Esophagus (tissue), 2 donors: ENCODE measurements around the gene CYSRT1. TPM values are rescaled to one million over a fixed set of nuclear protein-coding genes. Genes with fewer than 3 reads are reported as not detected.
A peak's percentile ranks its signal among the peaks of the same experiment; 100 is the strongest.

Experiments
- H3K27ac ChIP-seq, 2 donors: one replicate each; pipeline ENCODE4 v1.5.1; 2013; ENCODE audit warnings: low read depth in 2 of 2, mild to moderate bottlenecking in 2 of 2, inconsistent platforms in 1 of 2, low read length in 1 of 2, moderate library complexity in 1 of 2
- H3K27me3 ChIP-seq, 2 donors: one replicate each; pipeline ENCODE4 v1.6.1; 2013; ENCODE audit warnings: low read length in 2 of 2, control low read depth in 1 of 2, mild to moderate bottlenecking in 1 of 2; ENCODE audit not compliant: insufficient read depth in 2 of 2, control insufficient read depth in 1 of 2
- H3K36me3 ChIP-seq, 2 donors: one replicate each; pipeline ENCODE4 v1.6.1; 2013; ENCODE audit warnings: low read length in 1 of 2; ENCODE audit not compliant: control insufficient read depth in 2 of 2, insufficient read depth in 2 of 2
- H3K4me1 ChIP-seq, 2 donors: one replicate each; pipeline ENCODE4 v1.6.1; 2013; ENCODE audit warnings: low read length in 1 of 2; ENCODE audit not compliant: control insufficient read depth in 2 of 2, insufficient read depth in 2 of 2
- H3K4me3 ChIP-seq, 2 donors: one replicate each; pipeline ENCODE4 v1.5.1; 2013; ENCODE audit warnings: low read length in 2 of 2, mild to moderate bottlenecking in 2 of 2, low read depth in 1 of 2, moderate library complexity in 1 of 2
- H3K9me3 ChIP-seq, 2 donors: one replicate each; pipeline ENCODE4 v1.6.1; 2013; ENCODE audit warnings: mild to moderate bottlenecking in 2 of 2, low read depth in 1 of 2, low read length in 1 of 2, moderate library complexity in 1 of 2; ENCODE audit not compliant: control insufficient read depth in 2 of 2, insufficient read depth in 1 of 2
- WGBS, 2 donors: extraction: QIAGEN DNeasy Blood & Tissue Kit; methylation state at CpG; one replicate each; pipeline ENCODE4 v1.1.7; 2013; 5-methylcytosine and 5-hydroxymethylcytosine counted together
- polyA plus RNA-seq, 2 donors: library from polyadenylated mRNA; stranded (reverse); fragments of 200-250 nt; gene quantifications; one replicate each; pipeline ENCODE4 v1.2.3, GENCODE V29; 2013
- donor health status: healthy with polysubstance abuse.
- donor health status: Bipolar disorder and iron deficiency.

CYSRT1 gene
- polyA plus RNA-seq, 2 donors = 334 to 342 TPM

- Histone ChIP-seq H3K27me3 (no peaks in the 10 kb centered on the region), H3K36me3 (peaks cover 16 to 84% of the 10 kb centered on the region in 2 donors), H3K4me3 (no peak overlapping the region), H3K9me3 (no peaks in the 10 kb centered on the region), H3K27ac (no peak overlapping the region), H3K4me1 (peaks cover 13 to 19% of the 10 kb centered on the region in 2 donors)
- WGBS, 2 donors = 90 to 96% methylated on average over 17 of the region's 17 CpGs
These were observed 42.1 kb upstream of the CYSRT1 start for GRCh38 chr9:137182836-137183235.

- H3K4me3 ChIP-seq = no peak overlapping the region
- WGBS, 2 donors = 94 to 95% methylated on average over 27 of the region's 27 CpGs
- no peaks in the 10 kb centered on the region for H3K9me3 ChIP-seq
- no peaks in the 10 kb centered on the region for H3K27me3 ChIP-seq
- H3K36me3 ChIP-seq = peaks cover 16 to 71% of the 10 kb centered on the region in 2 donors
- no peak overlapping the region for H3K27ac ChIP-seq
- H3K4me1 ChIP-seq = peaks cover 13 to 19% of the 10 kb centered on the region in 2 donors
These were observed 40.9 kb upstream of the CYSRT1 start for GRCh38 chr9:137183980-137184595.

GRCh38 chr9:137184881-137185660 is 39.9 kb upstream of the CYSRT1 start:
- whole genome bisulfite sequencing, 2 donors = 92 to 95% methylated on average over 48 of the region's 48 CpGs

GRCh38 chr9:137185921-137186320 is 39.1 kb upstream of the CYSRT1 start:
- no peaks in the 10 kb centered on the region for H3K27me3 ChIP-seq
- H3K36me3 ChIP-seq = peaks cover 16 to 64% of the 10 kb centered on the region in 2 donors
- H3K27ac ChIP-seq = no peak overlapping the region
- peaks cover 20 to 34% of the 10 kb centered on the region in 2 donors for H3K4me1 ChIP-seq
- WGBS, 2 donors = 93 to 96% methylated on average over 19 of the region's 19 CpGs
- no peaks in the 10 kb centered on the region for H3K9me3 ChIP-seq
- H3K4me3 ChIP-seq = no peak overlapping the region

More at GRCh38 chr9:137184881-137185660, 39.9 kb upstream of the CYSRT1 start:
- peaks cover 20 to 28% of the 10 kb centered on the region in 2 donors for H3K4me1 ChIP-seq
- no peaks in the 10 kb centered on the region for H3K9me3 ChIP-seq
- no peaks in the 10 kb centered on the region for H3K27me3 ChIP-seq
- H3K27ac ChIP-seq = no peak overlapping the region
- peaks cover 13 to 66% of the 10 kb centered on the region in 2 donors for H3K36me3 ChIP-seq
- H3K4me3 ChIP-seq = no peak overlapping the region

GRCh38 chr9:137186385-137186784 is 38.6 kb upstream of the CYSRT1 start:
- peaks cover 16 to 65% of the 10 kb centered on the region in 2 donors for H3K36me3 ChIP-seq
- WGBS, 2 donors = 63 to 79% methylated on average over 6 of the region's 6 CpGs
- H3K9me3 ChIP-seq = no peaks in the 10 kb centered on the region
- no peak overlapping the region for H3K4me3 ChIP-seq
- H3K4me1 ChIP-seq = peaks cover 20 to 38% of the 10 kb centered on the region in 2 donors
- H3K27me3 ChIP-seq = no peaks in the 10 kb centered on the region
- no peak overlapping the region for H3K27ac ChIP-seq

- 79 to 85% methylated on average over 15 of the region's 15 CpGs for WGBS, 2 donors
- Histone ChIP-seq H3K36me3 (peaks cover 15 to 68% of the 10 kb centered on the region in 2 donors), H3K9me3 (no peaks in the 10 kb centered on the region), H3K27me3 (no peaks in the 10 kb centered on the region), H3K27ac (no peak overlapping the region), H3K4me1 (peaks cover 20 to 38% of the 10 kb centered on the region in 2 donors), H3K4me3 (peak overlapping the region; percentile 90 to 95)
These were observed 37.6 kb upstream of the CYSRT1 start for GRCh38 chr9:137187386-137187785.

- peak overlapping the region; percentile 99 for H3K27ac ChIP-seq
- H3K9me3 ChIP-seq = no peaks in the 10 kb centered on the region
- peak overlapping the region; percentile 90 to 95 for H3K4me3 ChIP-seq
- 0 to 1% methylated on average over 26 to 31 of the region's 31 CpGs for WGBS, 2 donors
- H3K27me3 ChIP-seq = no peaks in the 10 kb centered on the region
- H3K36me3 ChIP-seq = peaks cover 11 to 62% of the 10 kb centered on the region in 2 donors
- H3K4me1 ChIP-seq = peaks cover 20 to 38% of the 10 kb centered on the region in 2 donors
These were observed 36.9 kb upstream of the CYSRT1 start for GRCh38 chr9:137188086-137188489.

GRCh38 chr9:137188490-137189296 is 36.3 kb upstream of the CYSRT1 start, which contains the start of the genes ANAPC2 and SSNA1:
TSS of gene ANAPC2 (minus strand) at chr9:137188560. CDS start at chr9:137188532, 28 bp downstream.
TSS of gene SSNA1 (plus strand) at chr9:137188676. CDS start at chr9:137188727, 51 bp downstream.
- WGBS, 2 donors = 0% methylated on average over 85 to 98 of the region's 98 CpGs
- Histone ChIP-seq H3K4me3 (peak within 1 kb of the TSS; percentile 90 to 95), H3K4me1 (peaks cover 20 to 38% of the 10 kb centered on the region in 2 donors), H3K9me3 (no peaks in the 10 kb centered on the region), H3K27ac (peak within 1 kb of the TSS; percentile 99), H3K27me3 (no peaks in the 10 kb centered on the region), H3K36me3 (peaks cover 8 to 56% of the 10 kb centered on the region in 2 donors)
